T-helper 1 cell treated with Interleukin-12 subunit alpha and Interleukin-12 subunit beta and Interleukin-4 antibody, amounts not matched to agents 30 μg/mL and 1 μg/mL, for 36 hours (primary cell): ENCODE results near the gene SH2D4B.
A peak's percentile ranks its signal among the peaks of the same experiment; 100 is the strongest.

Experiments
- H3K27ac Mint-ChIP-seq: one replicate; pipeline ENCODE4 v1.8.0; 2021; ENCODE audit warnings: mild to moderate bottlenecking, mixed read lengths
- H3K27me3 Mint-ChIP-seq: one replicate; pipeline ENCODE4 v1.8.0; 2021; ENCODE audit warnings: low read depth, mixed read lengths
- H3K36me3 Mint-ChIP-seq: one replicate; pipeline ENCODE4 v1.8.0; 2021; ENCODE audit warnings: low read depth, mixed read lengths
- H3K4me1 Mint-ChIP-seq: one replicate; pipeline ENCODE4 v1.8.0; 2021; ENCODE audit warnings: low read depth, mixed read lengths
- H3K4me3 Mint-ChIP-seq: one replicate; pipeline ENCODE4 v1.8.0; 2021; ENCODE audit warnings: mild to moderate bottlenecking, moderate library complexity, mixed read lengths
- H3K9me3 Mint-ChIP-seq: one replicate; pipeline ENCODE4 v1.8.0; 2021; ENCODE audit warnings: mixed read lengths

Gene SH2D4B

DNA sequence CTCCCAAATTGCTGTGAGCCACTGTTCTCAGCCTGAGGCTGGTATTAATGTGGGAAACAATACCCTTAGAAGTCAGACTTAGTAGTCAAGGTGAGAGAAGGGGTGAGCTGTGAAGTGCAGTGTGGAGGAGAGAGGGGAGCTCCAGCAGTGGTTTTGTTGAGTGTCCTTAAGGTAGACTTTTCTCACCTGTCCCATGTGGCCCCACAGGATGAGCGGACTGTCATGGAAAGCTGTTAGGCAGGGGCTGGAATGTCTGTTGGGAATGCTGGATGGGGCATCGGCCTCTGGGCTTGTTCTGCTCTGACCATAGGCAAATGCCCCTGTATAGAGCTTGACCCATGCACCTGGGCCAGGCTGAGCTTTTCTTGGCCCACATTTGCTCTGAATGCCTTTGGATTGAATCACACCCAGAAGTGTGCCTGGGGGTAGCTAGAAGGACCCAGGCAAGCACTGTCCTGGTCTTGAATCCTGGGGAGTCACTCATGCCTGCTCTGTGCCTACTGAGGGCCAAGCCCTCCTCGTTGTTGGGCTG, 36.3 kb upstream of the SH2D4B start:
- Mint-ChIP-seq H3K4me1 (peaks cover 87% of the 10 kb centered on the region), H3K27ac (peak overlapping the region; percentile 90), H3K9me3 (peaks cover 6% of the 10 kb centered on the region), H3K27me3 (no peaks in the 10 kb centered on the region), H3K4me3 (no peak overlapping the region), H3K36me3 (peaks cover 37% of the 10 kb centered on the region)

- H3K9me3 Mint-ChIP-seq: peaks cover under 1% of the 10 kb centered on the region
- peak overlapping the region; percentile 90 for H3K27ac Mint-ChIP-seq
- H3K4me1 Mint-ChIP-seq: peaks cover 81% of the 10 kb centered on the region
- peaks cover 32% of the 10 kb centered on the region for H3K36me3 Mint-ChIP-seq
- no peaks in the 10 kb centered on the region for H3K27me3 Mint-ChIP-seq
- H3K4me3 Mint-ChIP-seq: no peak overlapping the region
Observed at GRCh38 chr10:80501913-80502521, 35.7 kb upstream of the SH2D4B start.

DNA sequence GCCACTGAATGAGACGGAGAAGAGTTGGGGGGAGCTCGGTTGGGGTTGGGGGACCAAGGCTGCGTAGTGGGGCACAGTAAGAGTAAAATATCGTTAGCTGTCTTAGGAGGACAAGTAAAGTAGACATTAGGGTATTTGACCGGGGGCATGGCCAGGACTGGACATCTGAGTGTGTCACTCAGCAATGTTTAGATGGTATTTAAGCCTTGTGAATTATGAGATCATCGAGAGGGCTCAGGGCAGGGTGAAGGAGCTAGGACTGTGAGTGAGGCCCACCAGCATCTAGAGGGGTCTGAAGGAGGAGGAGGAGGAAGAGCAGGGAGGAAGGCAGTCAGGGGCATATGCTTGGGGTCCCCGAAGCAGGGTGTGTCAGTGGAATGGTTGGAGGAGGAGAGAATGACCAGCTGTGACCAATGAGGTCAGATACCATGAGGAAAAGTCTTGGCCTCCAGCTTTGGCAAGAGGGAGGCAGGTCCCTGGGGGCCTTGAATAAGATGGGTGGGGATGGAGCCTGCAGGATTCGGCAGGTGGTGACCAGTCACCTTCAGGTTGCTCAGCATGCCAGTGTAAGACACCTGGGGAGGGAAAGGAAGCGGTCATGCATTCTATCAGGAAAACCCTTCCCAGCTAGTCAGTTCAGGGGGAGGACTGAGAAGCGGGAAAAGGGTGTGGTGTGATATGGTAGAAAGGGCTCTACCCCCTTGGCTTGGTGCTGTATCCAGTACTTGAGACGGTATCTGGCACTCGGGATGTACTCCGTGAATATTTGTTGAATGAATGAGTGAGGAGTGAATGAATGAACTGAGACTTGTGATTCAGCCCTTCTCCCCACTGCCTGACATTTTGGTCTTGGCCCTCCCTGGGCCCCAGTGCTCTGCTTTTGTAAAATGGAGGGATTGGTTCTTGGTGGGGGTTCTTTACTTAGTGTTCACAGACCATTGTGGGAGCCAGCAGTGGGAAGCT, 34.8 kb upstream of the SH2D4B start:
- Mint-ChIP-seq H3K4me3 (peak overlapping the region; percentile 7), H3K36me3 (peaks cover 29% of the 10 kb centered on the region), H3K9me3 (no peaks in the 10 kb centered on the region), H3K27ac (peak overlapping the region; percentile 69), H3K27me3 (no peaks in the 10 kb centered on the region), H3K4me1 (peaks cover 74% of the 10 kb centered on the region)

DNA sequence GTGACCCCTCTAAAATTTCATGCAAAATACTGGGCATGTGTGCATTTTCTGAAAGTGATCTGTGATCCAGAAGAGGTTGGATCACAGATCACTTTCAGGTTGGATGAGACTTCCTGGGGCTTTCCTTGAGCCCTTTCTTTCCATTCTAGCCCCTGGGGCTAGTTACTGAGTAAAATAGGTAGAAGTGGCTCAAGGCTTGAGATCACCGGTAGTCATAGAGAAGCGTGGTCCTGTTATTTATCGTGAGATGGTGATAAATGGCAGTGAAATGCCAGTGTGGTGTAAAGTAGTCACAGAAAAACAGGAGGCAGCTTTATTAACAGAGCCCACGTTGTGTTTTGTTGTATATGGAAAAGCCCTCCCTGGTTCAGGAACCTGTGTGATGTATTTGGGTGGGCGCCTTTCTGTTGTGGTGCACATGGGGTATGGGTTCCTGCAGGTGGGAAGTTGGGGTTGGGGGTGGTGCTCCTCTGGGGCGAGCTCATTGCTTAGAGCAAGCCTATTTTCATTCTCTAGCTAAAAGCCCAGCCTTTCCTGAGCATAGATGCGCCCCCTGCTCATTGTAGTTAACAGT, 34.0 kb upstream of the SH2D4B start:
- H3K4me3 Mint-ChIP-seq: peak overlapping the region; percentile 7
- H3K4me1 Mint-ChIP-seq: peaks cover 69% of the 10 kb centered on the region
- no peaks in the 10 kb centered on the region for H3K9me3 Mint-ChIP-seq
- no peaks in the 10 kb centered on the region for H3K27me3 Mint-ChIP-seq
- peaks cover 29% of the 10 kb centered on the region for H3K36me3 Mint-ChIP-seq
- peak overlapping the region; percentile 69 for H3K27ac Mint-ChIP-seq

- Mint-ChIP-seq H3K27me3 (no peaks in the 10 kb centered on the region), H3K27ac (peak overlapping the region; percentile 69), H3K4me3 (no peak overlapping the region), H3K9me3 (no peaks in the 10 kb centered on the region), H3K4me1 (peaks cover 63% of the 10 kb centered on the region), H3K36me3 (peaks cover 28% of the 10 kb centered on the region)
Observed at GRCh38 chr10:80504158-80504811, 33.4 kb upstream of the SH2D4B start.

DNA sequence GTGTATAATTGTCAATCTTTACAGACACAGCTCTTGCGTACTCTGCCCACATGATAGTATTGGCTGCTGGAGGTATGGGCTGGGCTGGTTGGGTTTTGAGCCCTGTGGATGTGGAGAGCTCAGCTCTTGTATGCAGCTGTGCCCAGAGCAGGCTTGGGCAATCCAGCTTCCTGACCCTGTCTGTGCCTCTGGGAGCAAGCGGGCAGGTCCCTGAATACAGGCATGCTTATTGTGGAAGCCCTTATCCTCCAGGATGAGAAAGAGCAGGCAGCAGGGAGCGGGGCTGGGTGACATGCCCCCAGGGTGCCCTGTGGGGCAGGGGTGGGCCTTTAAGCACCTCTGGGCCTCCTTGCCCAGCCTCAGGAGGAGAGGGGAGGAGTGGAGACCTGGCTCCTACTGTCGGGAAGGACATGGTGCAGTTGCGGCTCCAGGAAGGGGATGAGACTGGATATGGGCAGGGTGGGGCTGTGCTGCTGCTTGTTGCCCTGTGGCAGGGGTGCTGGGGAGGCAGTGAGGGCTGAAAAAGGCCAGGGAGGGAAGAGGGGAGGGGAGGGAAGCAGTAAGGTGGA, 32.7 kb upstream of the SH2D4B start:
- Mint-ChIP-seq H3K27ac (peak overlapping the region; percentile 69), H3K9me3 (no peaks in the 10 kb centered on the region), H3K4me3 (peak overlapping the region; percentile 11), H3K36me3 (peaks cover 31% of the 10 kb centered on the region), H3K27me3 (no peaks in the 10 kb centered on the region), H3K4me1 (peaks cover 62% of the 10 kb centered on the region)

- H3K27me3 Mint-ChIP-seq: no peaks in the 10 kb centered on the region
- peak overlapping the region; percentile 8 for H3K27ac Mint-ChIP-seq
- peaks cover 65% of the 10 kb centered on the region for H3K4me1 Mint-ChIP-seq
- peaks cover 33% of the 10 kb centered on the region for H3K36me3 Mint-ChIP-seq
- H3K9me3 Mint-ChIP-seq: no peaks in the 10 kb centered on the region
- no peak overlapping the region for H3K4me3 Mint-ChIP-seq
Observed at GRCh38 chr10:80506189-80506575, 31.5 kb upstream of the SH2D4B start.

DNA sequence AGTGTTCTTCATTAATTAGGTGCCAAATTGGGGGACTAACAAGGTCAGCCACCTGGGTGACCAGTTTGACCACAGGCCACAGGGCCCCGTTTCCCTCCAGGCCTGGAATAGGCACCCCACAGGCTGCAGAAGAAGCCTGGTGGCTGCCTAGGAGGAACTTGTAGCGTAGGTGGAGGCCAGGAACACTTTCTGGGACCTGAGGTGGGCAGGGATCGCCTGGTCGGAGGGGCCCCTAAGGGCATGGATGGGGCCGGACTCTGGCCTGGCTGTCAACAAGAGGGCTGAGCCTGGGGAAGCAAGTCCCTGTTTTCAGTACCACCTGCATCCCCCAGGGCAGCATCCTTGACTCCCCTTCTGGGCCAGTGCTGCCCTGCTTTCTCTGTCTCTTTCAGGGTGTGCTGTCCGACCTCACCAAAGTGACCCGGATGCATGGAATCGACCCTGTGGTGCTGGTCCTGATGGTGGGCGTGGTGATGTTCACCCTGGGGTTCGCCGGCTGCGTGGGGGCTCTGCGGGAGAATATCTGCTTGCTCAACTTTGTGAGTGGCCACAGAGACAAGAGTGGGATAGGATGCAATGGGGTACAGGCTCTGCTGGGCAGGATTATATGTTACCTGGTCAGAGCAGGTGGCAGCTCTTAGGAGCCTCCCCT, 30.7 kb upstream of the SH2D4B start:
- peaks cover 65% of the 10 kb centered on the region for H3K4me1 Mint-ChIP-seq
- no peaks in the 10 kb centered on the region for H3K27me3 Mint-ChIP-seq
- H3K36me3 Mint-ChIP-seq: peaks cover 33% of the 10 kb centered on the region
- H3K27ac Mint-ChIP-seq: peak overlapping the region; percentile 35
- H3K4me3 Mint-ChIP-seq: no peak overlapping the region
- no peaks in the 10 kb centered on the region for H3K9me3 Mint-ChIP-seq

DNA sequence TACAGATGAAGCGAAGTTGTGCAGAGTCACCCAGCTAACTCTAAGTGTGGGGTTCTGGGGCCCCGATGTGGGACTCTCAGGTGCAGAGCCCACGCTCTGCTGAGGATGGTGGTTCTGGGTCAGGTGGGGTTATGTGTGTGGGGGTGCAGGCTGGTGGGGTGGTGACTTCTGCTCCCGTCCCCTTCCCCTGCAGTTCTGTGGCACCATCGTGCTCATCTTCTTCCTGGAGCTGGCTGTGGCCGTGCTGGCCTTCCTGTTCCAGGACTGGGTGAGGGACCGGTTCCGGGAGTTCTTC, 28.6 kb upstream of the SH2D4B start:
- Mint-ChIP-seq H3K4me1 (peaks cover 47% of the 10 kb centered on the region), H3K9me3 (no peaks in the 10 kb centered on the region), H3K27ac (no peak overlapping the region), H3K4me3 (no peak overlapping the region), H3K36me3 (peaks cover 49% of the 10 kb centered on the region), H3K27me3 (no peaks in the 10 kb centered on the region)

GRCh38 chr10:80509403-80510161, 28.1 kb upstream of the SH2D4B start:
- Mint-ChIP-seq H3K36me3 (peaks cover 54% of the 10 kb centered on the region), H3K27ac (peak overlapping the region; percentile 32), H3K4me3 (no peak overlapping the region), H3K27me3 (no peaks in the 10 kb centered on the region), H3K4me1 (peaks cover 43% of the 10 kb centered on the region), H3K9me3 (no peaks in the 10 kb centered on the region)

DNA sequence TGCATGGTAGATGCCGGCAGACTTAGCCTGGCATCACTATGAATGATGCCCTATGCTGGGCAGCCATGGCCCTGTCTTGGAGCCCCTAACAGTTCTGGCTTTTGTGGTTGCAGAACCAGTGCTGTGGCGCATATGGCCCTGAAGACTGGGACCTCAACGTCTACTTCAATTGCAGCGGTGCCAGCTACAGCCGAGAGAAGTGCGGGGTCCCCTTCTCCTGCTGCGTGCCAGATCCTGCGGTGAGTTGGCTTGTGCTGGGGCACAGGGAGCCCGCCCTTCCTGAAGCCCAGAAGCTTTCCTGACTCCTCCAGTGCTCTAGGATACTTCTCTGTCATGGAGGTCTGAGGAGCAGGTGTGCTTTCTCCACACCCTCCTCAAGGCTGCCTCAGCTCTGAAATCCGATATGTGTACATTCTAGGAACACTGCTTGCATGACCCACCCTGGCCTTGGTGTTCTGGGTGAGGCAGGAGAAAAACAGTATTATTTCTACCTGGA, 25.6 kb upstream of the SH2D4B start:
- Mint-ChIP-seq H3K4me1 (peaks cover 34% of the 10 kb centered on the region), H3K36me3 (peaks cover 56% of the 10 kb centered on the region), H3K4me3 (no peak overlapping the region), H3K27me3 (no peaks in the 10 kb centered on the region), H3K27ac (no peak overlapping the region), H3K9me3 (no peaks in the 10 kb centered on the region)

- H3K9me3 Mint-ChIP-seq: no peaks in the 10 kb centered on the region
- no peaks in the 10 kb centered on the region for H3K27me3 Mint-ChIP-seq
- no peak overlapping the region for H3K27ac Mint-ChIP-seq
- H3K4me3 Mint-ChIP-seq: no peak overlapping the region
- peaks cover 56% of the 10 kb centered on the region for H3K36me3 Mint-ChIP-seq
- H3K4me1 Mint-ChIP-seq: peaks cover 33% of the 10 kb centered on the region
Observed at GRCh38 chr10:80513106-80513505, 24.6 kb upstream of the SH2D4B start.

- Mint-ChIP-seq H3K27ac (no peak overlapping the region), H3K4me1 (peaks cover 33% of the 10 kb centered on the region), H3K4me3 (no peak overlapping the region), H3K36me3 (peaks cover 57% of the 10 kb centered on the region), H3K27me3 (no peaks in the 10 kb centered on the region), H3K9me3 (no peaks in the 10 kb centered on the region)
Observed at GRCh38 chr10:80515511-80515910, 22.2 kb upstream of the SH2D4B start.
